Measurements from ENCODE around the gene IER5L. TPM values are rescaled to one million over a fixed set of nuclear protein-coding genes. Genes with fewer than 3 reads are reported as not detected.

IER5L gene
- total and polyA plus RNA-seq, 2 of the 8 experiments (the other 6 are each of a cell fraction or from before 2014, with no cell fraction given): 0.65 to 1.0 TPM

DNA sequence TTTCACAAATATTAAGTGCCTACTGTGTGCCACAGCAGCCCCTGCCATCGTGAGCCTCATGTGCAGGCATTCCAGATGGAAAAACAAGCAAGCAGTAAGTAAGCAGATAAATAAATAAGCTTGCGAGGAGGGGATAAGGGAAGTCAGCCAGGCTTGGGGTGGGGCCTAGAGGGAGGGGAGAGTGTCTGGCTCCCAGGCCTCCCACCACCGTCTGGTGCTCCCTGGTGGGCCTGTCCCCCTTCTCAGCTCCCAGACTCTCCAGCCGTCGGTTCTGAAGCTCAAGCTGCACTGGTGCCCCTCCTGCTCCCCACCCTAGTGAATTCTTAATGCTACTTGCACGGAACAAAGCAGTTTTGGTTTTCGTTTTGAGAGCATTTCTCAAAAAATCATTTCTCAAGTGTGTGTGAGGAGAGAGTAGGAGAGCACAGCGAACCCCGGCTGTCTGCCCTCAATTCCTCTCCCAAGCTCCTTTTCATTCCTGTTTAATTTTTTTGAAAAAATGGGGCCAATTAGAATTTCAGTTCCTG, 6.6 kb upstream of the IER5L start:
- ChIA-PET CTCF (ENCODE audit: partially characterized antibody) (interaction anchor here (1.0 to 27.8 kb wide), 13 partner anchors 7 to 430 kb away, joined by 3 to 831 read pairs (median 12); no protein-coding TSS in a partner anchor), POLR2A (ENCODE audit: partially characterized antibody) (interaction anchor here (0.9 to 1.4 kb wide), 3 partner anchors 42 to 46 kb away, joined by 3 to 5 read pairs (median 3); no protein-coding TSS in a partner anchor)
- H2BK20ac ChIP-seq (ENCODE audit: low read length): no peak overlapping the region
- H3K27ac ChIP-seq (ENCODE audit: low read depth, low read length): no peak overlapping the region
- H3K36me3 ChIP-seq (ENCODE audit: control insufficient read depth in 2 of 4, insufficient read depth in 4 of 4, low read length in 3 of 4): no peaks in the 10 kb centered on the region
- H2AK5ac ChIP-seq (ENCODE audit: low read depth, low read length): no peak overlapping the region
- no peak overlapping the region for H3K18ac ChIP-seq (ENCODE audit: extremely low read depth, low read length)
- H3K4me1 ChIP-seq (replicated peaks in 1 of 4; ENCODE audit: control insufficient read depth in 3 of 4, insufficient read depth in 4 of 4, low read length in 3 of 4): peaks cover 0 to 3% (median 1%) of the 10 kb centered on the region in 4 experiments; a peak in 3 of 7 replicates
- H3K9ac ChIP-seq (replicated peaks in 1 of 4; ENCODE audit: extremely low read depth in 1 of 4, low read depth in 3 of 4, low read length in 3 of 4): no peak overlapping the region
- TF ChIP-seq ASH2L (IDR thresholded peaks at IDR 0.05; ENCODE audit: low read length): no peak
- TF ChIP-seq KDM5A (IDR thresholded peaks at IDR 0.05; ENCODE audit: low read length): no peak
- no peak for TF ChIP-seq HDAC2 (IDR thresholded peaks at IDR 0.05; ENCODE audit: borderline replicate concordance in 1 of 2, low read depth in 2 of 2, low read length in 2 of 2)
- no peak for TF ChIP-seq BRCA1 (IDR thresholded peaks at IDR 0.05; ENCODE audit: low read depth, low read length)
- no peak for TF ChIP-seq SIRT6 (IDR thresholded peaks at IDR 0.05; ENCODE audit: low read length)
- no peak for TF ChIP-seq TAF7 (optimal IDR thresholded peaks at IDR 0.05; ENCODE audit: borderline replicate concordance, low read depth, low read length)
- TF ChIP-seq EZH2 (IDR thresholded peaks at IDR 0.05; ENCODE audit: low read depth, low read length, severe bottlenecking): no peak
- TF ChIP-seq TCF12 (IDR thresholded peaks at IDR 0.05; ENCODE audit: low read depth, low read length): no peak
- no peak for TF ChIP-seq PHF8 (conservative IDR thresholded peaks at IDR 0.05; ENCODE audit: low read depth, low read length)
- no peak for TF ChIP-seq SRF (IDR thresholded peaks at IDR 0.05; ENCODE audit: low read depth, low read length)
- TF ChIP-seq CHD2 (IDR thresholded peaks at IDR 0.05; ENCODE audit: low read length): no peak
- TF ChIP-seq TBP (IDR thresholded peaks at IDR 0.05; ENCODE audit: low read depth, low read length): no peak
- H3K14ac ChIP-seq (ENCODE audit: insufficient read length): no peak overlapping the region
- DNase-seq (ENCODE audit: low read depth in 1 of 2, low spot score in 2 of 2): no peak
- H3K23ac ChIP-seq (ENCODE audit: insufficient read length): no peak overlapping the region
- peaks cover 7% of the 10 kb centered on the region for H3K23me2 ChIP-seq (ENCODE audit: low read depth, low read length)
- no peak overlapping the region for H2BK12ac ChIP-seq (ENCODE audit: low read depth, low read length)
- no peak overlapping the region for H2BK5ac ChIP-seq (ENCODE audit: low read depth, low read length)
- H3K79me1 ChIP-seq (ENCODE audit: low read depth, low read length): no peaks in the 10 kb centered on the region
- no peak overlapping the region for H3K4me2 ChIP-seq (ENCODE audit: insufficient read depth in 1 of 2, low read depth in 2 of 2, low read length in 2 of 2)
- peaks cover 3 to 12% of the 10 kb centered on the region in 2 experiments for H4K20me1 ChIP-seq (replicated peaks in 1 of 2; ENCODE audit: control insufficient read depth in 1 of 2, insufficient read depth in 2 of 2, low read length in 2 of 2)
- H2BK15ac ChIP-seq (ENCODE audit: low read length): no peak overlapping the region
- 84% methylated on average over 8 of the region's 9 CpGs; no CpG with 5 or more reads in 1 of the 2 experiments for WGBS, 2 experiments (ENCODE audit: extremely low coverage in 1 of 2, insufficient coverage in 1 of 2, insufficient read length in 1 of 2, insufficient replicate concordance in 2 of 2, low coverage in 1 of 2, low lambda C conversion rate in 2 of 2, missing lambda C conversion rate in 1 of 2)
- H3K27me3 ChIP-seq (replicated peaks in 1 of 4; ENCODE audit: control insufficient read depth in 3 of 4, extremely low read depth in 1 of 4, insufficient read depth in 3 of 4, low read length in 3 of 4): peaks cover 27 to 50% (median 46%) of the 10 kb centered on the region in 4 experiments
- no peak overlapping the region for H3K4me3 ChIP-seq (ENCODE audit: extremely low read depth in 1 of 4, insufficient read depth in 2 of 4, low read depth in 3 of 4, low read length in 4 of 4)
- no peak for FAIRE-seq
- H3K56ac ChIP-seq (replicated peaks; ENCODE audit: insufficient read length, low read depth, low read length): no peak overlapping the region
- H4K8ac ChIP-seq (ENCODE audit: extremely low read depth, insufficient read depth, low read length): no peak overlapping the region
- H3K4ac ChIP-seq (replicated peaks; ENCODE audit: insufficient read length, low read depth, low read length): no peak overlapping the region
- no peak overlapping the region for H4K91ac ChIP-seq (replicated peaks; ENCODE audit: insufficient read length, low read length)
- H3K79me2 ChIP-seq (ENCODE audit: control insufficient read depth in 1 of 2, insufficient read depth in 2 of 2, low read length in 2 of 2): no peaks in the 10 kb centered on the region
- no peak overlapping the region for H2AFZ ChIP-seq (ENCODE audit: low read length)
- H2BK120ac ChIP-seq (replicated peaks; ENCODE audit: low read depth, low read length): no peak overlapping the region
- no peak overlapping the region for H4K5ac ChIP-seq (ENCODE audit: insufficient read length, low read depth, low read length)
- H3K9me3 ChIP-seq (ENCODE audit: insufficient read depth in 2 of 2, low read depth in 1 of 2, low read length in 1 of 2): peaks cover 0 to 5% of the 10 kb centered on the region in 2 experiments; a peak in 2 of 4 replicates
